ENCODE measurements around the gene CLEC4A. TPM values are rescaled to one million over a fixed set of nuclear protein-coding genes. Genes with fewer than 3 reads are reported as not detected.
"Not testable (repeated sequence)": the region's sequence is repeated elsewhere in the genome, so short reads cannot be mapped to it uniquely, and the experiment has no call there.

The CLEC4A gene
- total RNA-seq, 2 experiments from 2014 or later: 0.28 TPM; not detected in 1

DNA sequence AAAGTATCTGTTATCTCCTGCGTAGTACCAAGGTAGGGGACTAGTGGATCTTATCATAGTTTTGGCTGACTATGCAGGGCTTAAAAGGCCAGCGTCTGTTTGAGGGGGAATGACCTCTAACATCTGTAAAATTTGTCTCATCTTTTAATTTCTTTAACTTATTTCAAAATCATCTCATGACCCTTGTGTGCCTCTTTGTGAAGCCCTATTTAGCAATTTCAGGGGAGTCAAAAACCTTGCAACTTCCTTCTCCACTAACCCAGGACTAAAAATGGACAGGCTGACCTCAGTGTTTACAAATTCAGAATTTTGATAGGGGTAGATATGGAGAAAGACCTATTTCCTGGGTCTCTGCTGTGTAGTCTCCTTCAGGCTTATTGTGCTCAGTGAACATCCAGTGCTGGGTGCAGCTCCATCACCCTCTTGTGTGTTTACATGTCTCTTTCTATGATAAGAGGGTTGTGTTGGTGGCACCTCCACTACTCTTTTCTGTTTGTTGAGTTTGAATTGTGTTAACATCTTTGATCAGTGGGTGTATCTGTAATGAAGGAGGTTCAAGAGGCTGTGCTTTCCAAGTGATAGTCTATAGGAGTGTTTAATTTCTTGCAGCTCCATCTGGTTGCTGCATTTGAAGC lies 27.0 kb upstream of the CLEC4A start:
- peaks cover 53% of the 10 kb centered on the region for H3K36me3 Mint-ChIP-seq
- H3K27ac Mint-ChIP-seq: peak overlapping the region; percentile 9
- H3K27me3 Mint-ChIP-seq: no peaks in the 10 kb centered on the region
- H3K4me3 Mint-ChIP-seq: no peak overlapping the region
- peaks cover 12% of the 10 kb centered on the region for H3K4me1 Mint-ChIP-seq
- H3K9me3 Mint-ChIP-seq: no peaks in the 10 kb centered on the region
- DNase-seq: no peak

DNA sequence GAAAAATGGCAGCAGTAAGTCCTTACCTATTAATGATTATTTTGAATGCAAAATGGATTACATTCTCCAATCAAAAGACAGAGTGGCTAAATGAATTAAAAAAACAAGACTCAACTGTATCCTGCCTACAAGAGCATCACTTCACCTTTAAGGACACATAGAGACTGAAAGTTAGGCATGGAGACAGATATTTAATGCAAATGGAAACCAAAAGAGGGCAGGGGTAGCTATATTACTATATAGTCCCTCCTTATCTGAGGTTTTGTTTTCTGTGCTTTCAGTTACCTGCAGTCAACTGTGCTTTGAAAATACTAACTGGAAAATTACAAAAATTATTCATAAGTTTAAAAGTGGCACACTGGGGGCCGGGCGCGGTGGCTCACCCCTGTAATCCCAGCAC lies 24.2 kb upstream of the CLEC4A start:
- Mint-ChIP-seq H3K4me3 (no peak overlapping the region), H3K27me3 (no peaks in the 10 kb centered on the region), H3K36me3 (peaks cover 41% of the 10 kb centered on the region), H3K9me3 (no peaks in the 10 kb centered on the region), H3K4me1 (peaks cover 10% of the 10 kb centered on the region), H3K27ac (peak overlapping the region; percentile 35)
- DNase-seq: no peak

DNA sequence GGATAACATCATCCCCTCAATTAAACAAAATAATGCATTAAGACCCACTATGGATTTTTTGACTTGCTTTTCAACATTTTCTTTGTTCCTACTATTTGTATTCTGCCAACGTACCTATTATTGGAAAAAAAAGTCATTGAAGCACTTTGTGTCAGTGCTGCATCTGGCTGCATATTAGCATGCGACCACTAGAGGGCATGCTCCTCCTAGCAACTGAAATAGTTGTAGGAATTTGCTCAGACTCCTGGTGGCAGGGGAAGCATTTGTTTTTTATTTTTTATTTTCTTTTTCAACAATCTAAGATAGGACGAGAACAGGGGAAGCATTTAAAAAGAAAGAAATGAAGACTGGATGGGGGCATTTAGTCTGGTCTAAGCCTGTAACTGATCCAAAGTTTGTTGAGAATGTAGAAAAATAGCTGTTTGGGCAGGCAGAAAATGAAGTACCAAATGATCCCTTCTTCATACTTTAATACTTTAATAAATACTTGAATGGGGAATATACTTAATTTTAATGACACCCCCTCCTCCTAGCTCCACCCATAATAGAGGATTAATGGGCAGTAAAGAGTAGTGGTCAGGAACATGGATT lies 14.5 kb upstream of the CLEC4A start:
- Mint-ChIP-seq H3K9me3 (no peaks in the 10 kb centered on the region), H3K4me1 (no peaks in the 10 kb centered on the region), H3K36me3 (peaks cover 18% of the 10 kb centered on the region), H3K27me3 (no peaks in the 10 kb centered on the region), H3K4me3 (no peak overlapping the region), H3K27ac (no peak overlapping the region)
- peak; percentile 67 for DNase-seq

DNA sequence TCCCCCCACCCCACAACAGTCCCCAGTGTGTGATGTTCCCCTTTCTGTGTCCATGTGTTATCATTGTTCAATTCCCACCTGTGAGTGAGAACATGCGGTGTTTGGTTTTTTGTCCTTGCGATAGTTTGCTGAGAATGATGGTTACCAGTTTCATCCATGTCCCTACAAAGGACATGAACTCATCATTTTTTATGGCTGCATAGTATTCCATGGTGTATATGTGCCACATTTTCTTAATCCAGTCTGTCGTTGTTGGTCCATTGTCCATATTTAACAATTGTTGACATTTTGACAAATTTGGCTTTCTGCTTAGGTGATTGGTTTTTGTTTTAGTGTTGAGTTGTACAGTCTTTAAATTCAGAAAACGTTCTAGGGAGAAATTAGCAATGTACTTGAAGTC lies 10.3 kb upstream of the CLEC4A start:
- H3K4me3 Mint-ChIP-seq, H3K4me1 Mint-ChIP-seq, H3K27me3 Mint-ChIP-seq, H3K27ac Mint-ChIP-seq, H3K9me3 Mint-ChIP-seq, DNase-seq: not testable (repeated sequence)
- peaks cover 11% of the 10 kb centered on the region for H3K36me3 Mint-ChIP-seq

DNA sequence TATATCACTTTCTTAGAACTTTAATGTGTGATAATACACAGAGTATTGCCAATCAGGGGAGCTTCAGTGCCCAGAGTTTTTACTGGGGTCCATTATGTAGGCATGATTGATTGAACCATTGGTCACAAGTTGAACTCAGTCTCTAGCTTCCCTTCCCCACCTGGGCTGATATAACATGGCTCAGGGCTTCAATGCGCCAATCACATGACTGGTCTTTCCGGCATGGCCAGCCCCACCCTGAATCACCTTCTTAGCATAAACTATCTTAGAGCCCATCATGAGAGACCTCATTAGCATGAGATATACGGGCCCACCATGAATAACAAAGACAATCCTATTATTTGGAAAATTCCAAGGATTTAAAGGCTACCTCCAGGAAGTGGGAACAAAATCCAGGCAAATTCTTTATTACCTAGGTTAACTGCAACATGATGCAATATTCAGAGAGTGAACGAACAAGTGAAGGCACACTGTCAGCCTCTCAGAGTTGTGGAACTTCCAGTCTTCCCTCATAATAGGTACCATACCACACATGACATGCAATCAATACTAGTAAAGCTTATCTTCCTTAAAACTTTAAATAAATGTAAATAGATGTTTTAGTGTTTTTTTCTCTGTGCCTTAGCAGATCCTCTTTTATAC lies 3.2 kb upstream of the CLEC4A start:
- peaks cover 3% of the 10 kb centered on the region for H3K36me3 Mint-ChIP-seq
- no peak overlapping the region for H3K27ac Mint-ChIP-seq

DNA sequence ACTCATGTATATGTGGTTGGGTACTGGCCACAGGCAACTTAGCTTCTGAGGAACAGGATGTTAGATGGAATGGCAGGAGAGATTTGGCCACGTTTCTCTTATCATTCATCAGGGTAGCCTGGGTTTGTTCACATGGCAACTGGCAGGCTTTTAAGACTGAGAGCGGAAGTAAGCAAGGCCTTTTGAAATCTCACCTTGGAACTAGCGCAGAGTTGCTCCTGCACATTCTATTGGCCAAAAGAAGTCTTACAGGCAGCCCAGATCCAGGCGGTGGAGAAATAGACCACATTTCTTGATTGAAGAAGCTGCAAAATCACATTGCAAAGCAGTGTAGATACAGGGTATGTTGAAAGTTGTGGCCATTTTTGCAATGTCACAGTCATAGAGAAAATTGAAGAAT lies 3.7 kb downstream of the CLEC4A start:
- Mint-ChIP-seq H3K4me1 (peaks cover 7% of the 10 kb centered on the region), H3K9me3 (no peaks in the 10 kb centered on the region), H3K36me3 (peaks cover 8% of the 10 kb centered on the region), H3K4me3 (no peak overlapping the region), H3K27ac (no peak overlapping the region), H3K27me3 (no peaks in the 10 kb centered on the region)
- DNase-seq: no peak

More for the DNA sequence above, 3.2 kb upstream of the CLEC4A start:
- Mint-ChIP-seq H3K4me3 (no peak overlapping the region), H3K4me1 (peaks cover 1% of the 10 kb centered on the region), H3K27me3 (no peaks in the 10 kb centered on the region), H3K9me3 (no peaks in the 10 kb centered on the region)
- no peak for DNase-seq

DNA sequence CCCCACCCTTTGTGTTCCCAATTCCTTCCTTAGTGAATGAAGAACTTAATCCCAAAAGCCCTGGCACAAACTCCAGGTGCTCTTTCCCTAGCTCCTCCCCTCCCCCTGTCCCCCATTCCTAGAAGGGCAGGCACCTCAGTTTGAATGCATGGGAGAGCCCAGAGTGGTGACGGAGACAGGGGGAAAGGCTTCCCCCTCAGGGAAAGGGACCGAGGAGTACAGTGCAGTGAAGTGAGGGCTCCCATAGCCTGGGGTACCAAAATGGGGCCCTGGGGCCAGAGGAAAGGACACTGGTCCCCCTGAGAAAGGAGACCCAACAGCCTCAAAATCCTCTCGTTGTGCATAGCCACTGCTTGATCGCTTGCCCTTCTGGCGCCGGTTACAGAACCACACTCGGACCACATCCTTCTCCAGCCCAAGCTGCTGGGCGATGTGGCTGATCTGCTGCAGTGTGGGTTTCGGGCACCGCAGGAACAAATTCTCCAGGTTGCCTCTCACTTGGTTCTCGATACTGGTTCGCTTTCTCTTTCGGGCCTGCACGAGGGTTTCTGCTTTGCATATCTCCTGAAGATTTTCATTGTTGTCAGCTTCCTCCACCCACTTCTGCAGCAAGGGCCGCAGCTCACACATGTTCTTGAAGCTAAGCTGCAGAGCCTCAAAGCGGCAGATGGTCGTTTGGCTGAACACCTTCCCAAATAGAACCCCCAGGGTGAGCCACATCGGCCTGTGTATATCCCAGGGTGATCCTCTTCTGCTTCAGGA lies 10.4 kb downstream of the CLEC4A start:
- H3K36me3 Mint-ChIP-seq: not testable (repeated sequence)

DNA sequence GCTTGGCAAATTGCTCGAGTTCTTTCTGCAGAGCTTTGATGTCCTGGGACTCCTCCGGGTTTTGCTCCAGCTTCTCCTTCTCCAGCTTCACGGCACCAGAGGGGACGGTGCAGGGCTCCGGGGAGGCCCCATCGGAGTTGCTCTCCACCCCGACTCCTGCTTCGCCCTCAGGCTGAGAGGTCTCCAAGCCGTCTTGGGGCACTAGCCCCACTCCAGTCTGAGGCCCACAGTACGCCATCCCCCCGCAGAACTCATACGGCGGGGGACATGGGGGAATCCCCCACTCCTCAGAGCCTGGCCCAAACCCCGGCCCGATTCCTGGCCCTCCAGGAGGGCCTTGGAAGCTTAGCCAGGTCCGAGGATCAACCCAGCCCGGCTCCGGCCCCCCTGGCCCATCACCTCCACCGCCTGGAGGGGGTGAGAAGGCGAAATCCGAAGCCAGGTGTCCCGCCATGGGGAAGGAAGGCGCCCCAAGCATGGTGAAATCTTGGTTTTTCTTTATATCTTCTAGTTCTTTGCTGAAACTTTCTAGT lies 11.0 kb downstream of the CLEC4A start:
- not testable (repeated sequence) for H3K36me3 Mint-ChIP-seq, H3K4me3 Mint-ChIP-seq, DNase-seq, H3K27me3 Mint-ChIP-seq, H3K4me1 Mint-ChIP-seq, H3K9me3 Mint-ChIP-seq, H3K27ac Mint-ChIP-seq

More for the DNA sequence above, 10.4 kb downstream of the CLEC4A start:
- H3K4me1 Mint-ChIP-seq, H3K9me3 Mint-ChIP-seq, H3K27me3 Mint-ChIP-seq, DNase-seq, H3K27ac Mint-ChIP-seq, H3K4me3 Mint-ChIP-seq: not testable (repeated sequence)

DNA sequence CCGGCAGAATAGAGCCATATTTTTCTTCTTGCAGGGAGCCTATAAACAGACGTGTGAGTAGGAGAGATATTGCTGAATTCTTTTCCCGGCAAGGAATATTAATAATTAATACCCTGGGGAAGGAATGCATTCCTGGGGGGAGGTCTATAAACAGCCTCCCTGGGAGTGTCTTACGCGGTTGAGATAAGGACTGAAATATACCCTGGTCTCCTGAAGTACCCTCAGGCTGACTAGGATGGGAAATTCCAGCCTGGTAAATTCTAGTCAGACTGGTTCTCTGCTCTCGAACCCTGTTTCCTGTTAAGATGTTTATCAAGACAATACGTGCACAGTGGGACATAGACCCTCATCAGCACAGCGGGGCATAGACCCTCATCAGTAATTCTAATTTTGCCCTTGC lies 18.2 kb downstream of the CLEC4A start:
- H3K4me1 Mint-ChIP-seq, H3K9me3 Mint-ChIP-seq, H3K4me3 Mint-ChIP-seq, DNase-seq, H3K27ac Mint-ChIP-seq: not testable (repeated sequence)
- Mint-ChIP-seq H3K36me3 (peaks cover 24% of the 10 kb centered on the region), H3K27me3 (peaks cover 11% of the 10 kb centered on the region)

DNA sequence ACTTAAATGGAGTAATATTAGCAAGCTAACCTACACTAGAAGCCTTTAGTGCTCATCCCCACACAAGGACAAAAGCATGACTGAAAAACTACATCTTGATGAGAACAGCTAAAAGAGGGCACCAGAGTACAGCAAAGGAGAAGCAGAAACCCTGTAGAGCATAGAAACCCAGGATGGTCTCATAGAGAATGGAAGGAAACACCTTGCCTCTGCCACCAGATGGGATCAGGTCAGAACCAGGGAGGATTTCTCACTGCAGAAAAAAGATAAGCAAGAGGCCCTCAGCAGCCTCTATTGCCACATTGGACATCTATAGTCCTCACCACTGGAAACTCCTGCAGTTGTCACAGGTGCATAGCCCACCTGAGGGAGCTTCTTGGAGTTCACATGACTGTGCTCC lies 19.8 kb downstream of the CLEC4A start:
- H3K27me3 Mint-ChIP-seq: peaks cover 11% of the 10 kb centered on the region
- no peak for DNase-seq
- H3K4me1 Mint-ChIP-seq: peaks cover 3% of the 10 kb centered on the region
- no peak overlapping the region for H3K4me3 Mint-ChIP-seq
- peaks cover 19% of the 10 kb centered on the region for H3K36me3 Mint-ChIP-seq
- peaks cover 5% of the 10 kb centered on the region for H3K9me3 Mint-ChIP-seq
- H3K27ac Mint-ChIP-seq: no peak overlapping the region

DNA sequence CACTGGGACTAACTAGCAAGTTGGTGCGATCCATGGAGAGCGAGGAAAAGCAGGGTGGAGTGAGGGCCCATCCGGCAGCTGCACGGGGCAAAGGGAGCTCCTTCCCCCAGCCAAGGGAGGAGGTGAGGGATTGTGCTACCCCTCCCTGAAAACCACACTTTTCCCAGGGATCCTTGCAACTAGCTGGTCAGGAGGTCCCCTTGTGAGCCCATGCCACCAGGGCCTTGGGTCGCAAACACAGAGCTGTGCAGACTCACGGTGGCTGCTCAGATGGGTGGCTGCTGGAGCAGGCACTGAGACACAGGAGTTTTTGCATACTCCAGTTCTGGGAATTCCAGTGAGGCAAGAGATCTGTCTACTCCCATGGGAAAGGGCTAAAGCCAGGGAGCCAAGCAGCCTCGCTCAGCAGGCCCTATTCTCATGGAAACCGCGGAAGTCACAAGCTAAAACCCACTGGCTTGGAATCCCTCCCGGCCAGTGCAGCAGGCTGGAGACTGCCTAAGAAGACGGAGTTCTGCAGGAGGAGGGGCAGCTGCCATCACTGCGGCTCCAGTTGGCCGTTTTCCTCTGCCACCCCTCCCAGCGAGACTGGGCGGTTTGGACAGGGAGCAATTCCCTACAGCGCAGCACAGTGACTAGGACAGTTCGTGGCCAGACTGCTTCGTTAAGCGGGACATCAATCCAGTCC lies 22.5 kb downstream of the CLEC4A start:
- Mint-ChIP-seq H3K4me3 (no peak overlapping the region), H3K27me3 (peaks cover 11% of the 10 kb centered on the region), H3K4me1 (no peaks in the 10 kb centered on the region), H3K9me3 (peaks cover 6% of the 10 kb centered on the region), H3K36me3 (peaks cover 16% of the 10 kb centered on the region), H3K27ac (no peak overlapping the region)
- DNase-seq: no peak

DNA sequence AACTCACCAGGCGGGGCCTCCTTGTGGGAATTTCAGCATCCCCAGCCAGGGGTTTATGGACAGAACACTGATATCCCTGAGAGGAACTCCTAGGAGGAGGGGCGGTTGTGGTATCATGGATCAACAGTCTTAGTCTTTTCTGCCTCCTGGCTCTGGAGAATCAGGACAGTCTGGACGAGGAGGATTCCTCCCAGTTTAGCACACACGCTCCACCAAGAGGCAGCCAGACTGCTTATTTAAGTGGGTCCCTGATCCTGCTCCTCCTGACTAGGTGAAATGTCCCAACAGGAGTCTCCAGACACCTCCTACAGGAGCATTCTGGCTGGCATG lies 23.0 kb downstream of the CLEC4A start:
- no peaks in the 10 kb centered on the region for H3K4me1 Mint-ChIP-seq
- DNase-seq: no peak
- no peak overlapping the region for H3K4me3 Mint-ChIP-seq
- no peak overlapping the region for H3K27ac Mint-ChIP-seq
- peaks cover 13% of the 10 kb centered on the region for H3K36me3 Mint-ChIP-seq
- H3K9me3 Mint-ChIP-seq: peaks cover 6% of the 10 kb centered on the region
- peaks cover 12% of the 10 kb centered on the region for H3K27me3 Mint-ChIP-seq

DNA sequence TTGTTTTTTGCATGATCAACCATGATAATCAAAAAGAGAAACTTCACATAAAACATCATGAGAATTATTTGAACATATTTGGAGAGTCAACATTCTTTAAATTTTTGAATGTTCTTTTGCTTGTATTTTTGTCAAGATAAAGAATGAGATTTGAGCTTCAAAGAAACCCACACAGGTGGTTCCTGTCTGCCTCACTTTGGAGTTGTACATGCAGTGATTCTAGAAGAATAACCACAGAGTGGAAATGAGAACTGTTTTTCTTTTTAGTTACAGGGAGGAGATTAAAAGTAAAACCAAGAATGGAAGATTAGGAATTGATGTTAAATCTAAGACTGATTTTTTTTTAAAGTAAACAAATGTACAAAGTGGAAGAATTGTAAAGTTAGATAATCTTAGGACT lies 31.1 kb downstream of the CLEC4A start:
- no peak for DNase-seq
- H3K27ac Mint-ChIP-seq: no peak overlapping the region
- no peaks in the 10 kb centered on the region for H3K36me3 Mint-ChIP-seq
- no peak overlapping the region for H3K4me3 Mint-ChIP-seq
- H3K9me3 Mint-ChIP-seq: no peaks in the 10 kb centered on the region
- H3K4me1 Mint-ChIP-seq: peaks cover 32% of the 10 kb centered on the region
- peaks cover 17% of the 10 kb centered on the region for H3K27me3 Mint-ChIP-seq

DNA sequence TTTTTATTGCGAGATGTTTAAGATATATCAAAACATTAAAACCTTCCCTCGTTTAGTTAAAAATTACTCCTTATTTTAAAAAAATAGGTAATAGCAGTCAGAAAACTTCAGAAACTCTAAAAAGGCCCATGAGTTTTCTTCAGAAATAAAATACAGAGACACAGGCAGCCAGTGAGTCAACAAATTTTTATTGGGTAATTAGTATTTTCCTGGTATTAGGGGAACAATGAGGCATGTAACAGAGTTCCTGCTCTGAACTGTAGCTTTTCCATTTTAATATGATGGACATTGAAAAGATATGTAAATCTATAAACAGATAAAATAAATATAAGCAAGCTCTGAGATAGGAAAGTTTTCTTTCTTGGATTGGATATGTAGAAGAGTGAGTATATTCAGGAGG lies 33.0 kb downstream of the CLEC4A start:
- Mint-ChIP-seq H3K27ac (no peak overlapping the region), H3K9me3 (no peaks in the 10 kb centered on the region), H3K4me1 (peaks cover 32% of the 10 kb centered on the region), H3K27me3 (peaks cover 16% of the 10 kb centered on the region), H3K4me3 (no peak overlapping the region), H3K36me3 (no peaks in the 10 kb centered on the region)
- no peak for DNase-seq

DNA sequence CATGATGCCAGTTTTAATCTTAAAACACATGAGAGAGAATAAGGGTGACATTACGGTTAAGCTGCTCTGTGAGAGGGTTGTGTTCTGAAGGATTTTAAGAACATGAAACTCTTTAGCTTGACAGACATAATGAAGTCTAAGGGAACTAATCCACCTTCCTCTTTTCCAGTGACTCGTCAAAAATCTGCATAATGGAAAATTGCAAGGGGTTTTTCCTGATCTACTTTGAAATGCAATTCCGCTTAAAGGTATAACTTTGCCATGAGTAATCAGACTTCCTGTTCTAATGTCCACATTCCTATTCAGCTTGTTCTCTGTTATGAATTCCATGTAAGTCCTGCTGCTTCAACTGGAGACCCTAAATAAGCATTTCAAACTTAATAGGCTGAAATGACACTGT lies 33.4 kb downstream of the CLEC4A start, which contains the start of gene ZNF705A:
TSS of gene ZNF705A (plus strand) at position 171 of the 400 bp plus-strand sequence. CDS start 15,611 bp downstream, outside the sequence.
- DNase-seq: no peak
- Mint-ChIP-seq H3K9me3 (no peaks in the 10 kb centered on the region), H3K4me3 (no peak within 1 kb of the TSS), H3K4me1 (peaks cover 32% of the 10 kb centered on the region), H3K27ac (no peak within 1 kb of the TSS), H3K27me3 (peaks cover 12% of the 10 kb centered on the region), H3K36me3 (no peaks in the 10 kb centered on the region)

Measured in activated naive CD8-positive, alpha-beta T cell treated with anti-CD3 and anti-CD28 coated beads for 36 hours (primary cell).